H9 (cell line): ENCODE measurements around the gene PDCD7. TPM values are rescaled to one million over a fixed set of nuclear protein-coding genes. Genes with fewer than 3 reads are reported as not detected.

Experiments
- DNase-seq: peaks from one replicate; pipeline ENCODE4 v3.0.0-alpha.2; 2017
- H2AFZ ChIP-seq: one replicate; pipeline ENCODE4 v1.6.1; 2013; ENCODE audit warnings: mild to moderate bottlenecking, low read length, control low read depth, moderate library complexity
- H2AK5ac ChIP-seq: 2 replicates; pipeline ENCODE4 v1.6.1; 2013; ENCODE audit warnings: low read length, control low read depth, mixed read lengths; ENCODE audit not compliant: insufficient read length
- H2BK120ac ChIP-seq: one replicate; pipeline ENCODE4 v1.6.1; 2013; ENCODE audit warnings: low read depth, mild to moderate bottlenecking, low read length, control low read depth, inconsistent platforms; ENCODE audit not compliant: poor library complexity, severe bottlenecking
- H2BK12ac ChIP-seq: 2 replicates; pipeline ENCODE4 v1.6.1; 2013; ENCODE audit warnings: low read length, control low read depth, mixed read lengths, low read depth; ENCODE audit not compliant: insufficient read length
- H2BK15ac ChIP-seq: 2 replicates; pipeline ENCODE4 v1.6.1; 2013; ENCODE audit warnings: low read depth, low read length, control low read depth
- H2BK20ac ChIP-seq: one replicate; pipeline ENCODE4 v1.6.1; 2013; ENCODE audit warnings: low read depth, mild to moderate bottlenecking, low read length, control low read depth, inconsistent platforms; ENCODE audit not compliant: poor library complexity, severe bottlenecking
- H2BK5ac ChIP-seq: 2 replicates; pipeline ENCODE4 v1.6.1; 2013; ENCODE audit warnings: low read length, control low read depth, mixed read lengths; ENCODE audit not compliant: insufficient read length
- H3K14ac ChIP-seq: 2 replicates; pipeline ENCODE4 v1.6.1; 2013; ENCODE audit warnings: low read length, control low read depth; ENCODE audit not compliant: insufficient read depth
- H3K18ac ChIP-seq: 2 replicates; pipeline ENCODE4 v1.6.1; 2013; ENCODE audit warnings: low read depth, mild to moderate bottlenecking, mixed read lengths, low read length, control low read depth; ENCODE audit not compliant: insufficient read length
- H3K23ac ChIP-seq: 2 replicates; pipeline ENCODE4 v1.6.1; 2013; ENCODE audit warnings: low read length, control low read depth, mixed read lengths, low read depth; ENCODE audit not compliant: insufficient read length
- H3K23me2 ChIP-seq: 2 replicates; pipeline ENCODE4 v1.6.1; 2013; ENCODE audit warnings: low read depth, mild to moderate bottlenecking, mixed read lengths, low read length, control low read depth; ENCODE audit not compliant: insufficient read length, poor library complexity, severe bottlenecking
- H3K27ac ChIP-seq: 2 replicates; pipeline ENCODE4 v1.5.1; 2013; ENCODE audit warnings: low read length, control low read depth, mixed read lengths, low read depth; ENCODE audit not compliant: insufficient read length
- H3K27me3 ChIP-seq: 2 replicates; pipeline ENCODE4 v1.6.1; 2013; ENCODE audit warnings: low read length, control low read depth, inconsistent platforms; ENCODE audit not compliant: insufficient read depth
- H3K4ac ChIP-seq: 2 replicates; pipeline ENCODE4 v1.6.1; 2013; ENCODE audit warnings: low read depth, mild to moderate bottlenecking, control low read depth, inconsistent platforms, low read length, moderate library complexity
- H3K4me1 ChIP-seq: 2 replicates; pipeline ENCODE4 v1.6.1; 2013; ENCODE audit warnings: low read length, control low read depth, inconsistent platforms; ENCODE audit not compliant: insufficient read depth
- H3K4me2 ChIP-seq: 2 replicates; pipeline ENCODE4 v1.6.1; 2013; ENCODE audit warnings: low read length, control low read depth, mixed read lengths; ENCODE audit not compliant: insufficient read length, insufficient read depth
- H3K56ac ChIP-seq: 2 replicates; pipeline ENCODE4 v1.6.1; 2013; ENCODE audit warnings: low read depth, mild to moderate bottlenecking, mixed read lengths, low read length, control low read depth; ENCODE audit not compliant: insufficient read length
- H3K79me1 ChIP-seq: 2 replicates; pipeline ENCODE4 v1.6.1; 2013; ENCODE audit warnings: low read depth, mild to moderate bottlenecking, moderate library complexity, low read length, control low read depth, inconsistent platforms; ENCODE audit not compliant: insufficient read depth, poor library complexity, severe bottlenecking
- H3K79me2 ChIP-seq: 2 replicates; pipeline ENCODE4 v1.6.1; 2013; ENCODE audit warnings: low read length, control low read depth, inconsistent platforms; ENCODE audit not compliant: insufficient read depth
- H3K9ac ChIP-seq: 2 replicates; pipeline ENCODE4 v1.6.1; 2013; ENCODE audit warnings: low read length, control low read depth, mixed read lengths; ENCODE audit not compliant: insufficient read length; ENCODE audit errors: extremely low read depth
- H3K9me3 ChIP-seq: one replicate; pipeline ENCODE4 v1.6.1; 2013; ENCODE audit warnings: low read depth, low read length, inconsistent platforms; ENCODE audit not compliant: control insufficient read depth
- H3T11ph ChIP-seq: one replicate; pipeline ENCODE4 v1.6.1; 2013; ENCODE audit warnings: mild to moderate bottlenecking, low read length, control low read depth, inconsistent platforms
- H4K20me1 ChIP-seq: one replicate; pipeline ENCODE4 v1.6.1; 2013; ENCODE audit not compliant: control insufficient read depth, insufficient read length, insufficient read depth
- H4K5ac ChIP-seq: 2 replicates; pipeline ENCODE4 v1.6.1; 2013; ENCODE audit warnings: low read depth, mild to moderate bottlenecking, mixed read lengths, low read length, control low read depth; ENCODE audit not compliant: insufficient read length
- H4K8ac ChIP-seq: replicated peaks from 2 replicates; pipeline ENCODE4 v1.6.1; 2013; ENCODE audit warnings: low read length, control low read depth, mixed read lengths, low read depth; ENCODE audit not compliant: insufficient read length
- H4K91ac ChIP-seq: 2 replicates; pipeline ENCODE4 v1.6.1; 2013; ENCODE audit warnings: low read depth, mild to moderate bottlenecking, moderate library complexity, mixed read lengths, low read length, control low read depth; ENCODE audit not compliant: insufficient read length
- H3K27ac Mint-ChIP-seq, 3 experiments: 2 replicates in 2 of 3; 3 replicates in 1 of 3; pipeline ENCODE4 v1.8.0; 2020 to 2021; ENCODE audit warnings: mixed read lengths in 3 of 3, mild to moderate bottlenecking in 1 of 3, moderate library complexity in 1 of 3
- H3K27me3 Mint-ChIP-seq: 2 replicates; pipeline ENCODE4 v1.8.0; 2021; ENCODE audit warnings: low read depth, mild to moderate bottlenecking, moderate library complexity, mixed read lengths
- H3K36me3 Mint-ChIP-seq, 3 experiments: 2 replicates in 2 of 3; 3 replicates in 1 of 3; pipeline ENCODE4 v1.8.0; 2020 to 2021; ENCODE audit warnings: low read depth in 3 of 3, mixed read lengths in 3 of 3; ENCODE audit not compliant: insufficient read depth in 1 of 3
- H3K4me1 Mint-ChIP-seq, 2 experiments: 2 replicates each; pipeline ENCODE4 v1.8.0; 2020; ENCODE audit warnings: mixed read lengths in 2 of 2
- H3K4me3 Mint-ChIP-seq, 2 experiments: 2 replicates in 1 of 2; 3 replicates in 1 of 2; pipeline ENCODE4 v1.8.0; 2020 to 2021; ENCODE audit warnings: mild to moderate bottlenecking in 2 of 2, mixed read lengths in 2 of 2, moderate library complexity in 1 of 2
- H3K9me3 Mint-ChIP-seq, 2 experiments: 2 replicates in 1 of 2; 3 replicates in 1 of 2; pipeline ENCODE4 v1.8.0; 2020; ENCODE audit warnings: mild to moderate bottlenecking in 2 of 2, mixed read lengths in 2 of 2, moderate library complexity in 1 of 2
- WGBS: extraction: QIAGEN DNeasy Blood & Tissue Kit; methylation state at CpG from one replicate; pipeline ENCODE4 v1.1.7; 2013; ENCODE audit warnings: missing lambda C conversion rate, low lambda C conversion rate, mixed read lengths; ENCODE audit not compliant: insufficient read length; ENCODE audit errors: extremely low coverage; 5-methylcytosine and 5-hydroxymethylcytosine counted together
- total RNA-seq: library from RNA; stranded (reverse); gene quantifications from 2 replicates; pipeline ENCODE4 v1.2.1, GENCODE V29; 2021
- TF ChIP-seq, protein P1 (sequence below): fragments of 200-600 bp; sonication (generic); conservative IDR thresholded peaks from 3 replicates; pipeline ENCODE4 v1.8.0; 2021; ENCODE audit warnings: antibody characterized with exemption, mild to moderate bottlenecking

Gene PDCD7
- total RNA-seq, 1 experiment from 2014 or later, result 35.2 TPM

DNA sequence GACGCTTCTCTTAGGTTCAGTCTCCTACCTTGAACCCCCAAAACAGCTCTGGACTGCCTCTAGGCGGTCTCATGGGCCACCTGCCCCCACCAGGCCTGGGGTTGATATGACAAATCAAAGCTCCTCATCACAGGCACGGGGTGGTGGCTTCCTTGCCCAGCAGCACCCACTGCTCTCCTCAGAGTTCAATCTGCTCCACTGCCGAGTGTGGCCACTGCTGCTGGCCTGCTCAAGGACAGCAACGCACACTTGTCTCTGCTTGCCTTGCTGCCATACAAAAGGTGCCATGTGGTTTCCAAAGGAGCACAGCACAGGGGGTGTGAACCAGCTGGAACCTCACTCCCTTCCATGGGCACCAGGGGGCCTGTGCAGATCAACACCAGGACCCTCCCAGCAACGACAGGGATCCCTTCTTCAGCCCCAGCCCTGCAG lies 46.9 kb downstream of the PDCD7 start:
- WGBS, result no CpG with 5 or more reads among the region's 6 CpGs
- Histone ChIP-seq H3K27me3 (no peaks in the 10 kb centered on the region), H3K14ac (no peak overlapping the region), H3K4me1 (peaks cover 16% of the 10 kb centered on the region; the same call in 1 of the 2 replicates), H4K20me1 (no peaks in the 10 kb centered on the region), H3K79me2 (no peaks in the 10 kb centered on the region), H3T11ph (no peak overlapping the region), H2AK5ac (no peak overlapping the region), H3K18ac (no peak overlapping the region), H2BK120ac (no peak overlapping the region), H3K56ac (no peak overlapping the region), H3K23ac (no peak overlapping the region), H4K5ac (no peak overlapping the region), H3K4me2 (no peak overlapping the region), H4K8ac (no peak overlapping the region), H2BK5ac (no peak overlapping the region), H3K23me2 (no peaks in the 10 kb centered on the region), H3K4ac (no peak overlapping the region), H2AFZ (no peak overlapping the region), H3K79me1 (no peaks in the 10 kb centered on the region), H2BK12ac (no peak overlapping the region), H3K27ac (no peak overlapping the region), H3K9me3 (no peaks in the 10 kb centered on the region), H2BK20ac (no peak overlapping the region), H2BK15ac (no peak overlapping the region), H4K91ac (no peak overlapping the region), H3K9ac (no peak overlapping the region)
- H3K27me3 Mint-ChIP-seq, result peaks cover 15% of the 10 kb centered on the region
- H3K36me3 Mint-ChIP-seq, result no peaks in the 10 kb centered on the region
- no peak overlapping the region for H3K27ac Mint-ChIP-seq
- no peaks in the 10 kb centered on the region; a peak in 1 of 5 replicates for H3K9me3 Mint-ChIP-seq
- TF ChIP-seq, protein P1, sequence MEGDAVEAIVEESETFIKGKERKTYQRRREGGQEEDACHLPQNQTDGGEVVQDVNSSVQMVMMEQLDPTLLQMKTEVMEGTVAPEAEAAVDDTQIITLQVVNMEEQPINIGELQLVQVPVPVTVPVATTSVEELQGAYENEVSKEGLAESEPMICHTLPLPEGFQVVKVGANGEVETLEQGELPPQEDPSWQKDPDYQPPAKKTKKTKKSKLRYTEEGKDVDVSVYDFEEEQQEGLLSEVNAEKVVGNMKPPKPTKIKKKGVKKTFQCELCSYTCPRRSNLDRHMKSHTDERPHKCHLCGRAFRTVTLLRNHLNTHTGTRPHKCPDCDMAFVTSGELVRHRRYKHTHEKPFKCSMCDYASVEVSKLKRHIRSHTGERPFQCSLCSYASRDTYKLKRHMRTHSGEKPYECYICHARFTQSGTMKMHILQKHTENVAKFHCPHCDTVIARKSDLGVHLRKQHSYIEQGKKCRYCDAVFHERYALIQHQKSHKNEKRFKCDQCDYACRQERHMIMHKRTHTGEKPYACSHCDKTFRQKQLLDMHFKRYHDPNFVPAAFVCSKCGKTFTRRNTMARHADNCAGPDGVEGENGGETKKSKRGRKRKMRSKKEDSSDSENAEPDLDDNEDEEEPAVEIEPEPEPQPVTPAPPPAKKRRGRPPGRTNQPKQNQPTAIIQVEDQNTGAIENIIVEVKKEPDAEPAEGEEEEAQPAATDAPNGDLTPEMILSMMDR, result peak; percentile 44; the same call in 2 of the 3 replicates
- H3K4me3 Mint-ChIP-seq, result no peak overlapping the region
- DNase-seq, result no peak
- peaks cover 59 to 71% of the 10 kb centered on the region in 2 experiments for H3K4me1 Mint-ChIP-seq
